Activated naive CD8-positive, alpha-beta T cell treated with anti-CD3 and anti-CD28 coated beads, Interleukin-2, amount 50 U/mL, for 16 hours (primary cell): ENCODE results near the gene TMEM26.
"Not testable (repeated sequence)": the region's sequence is repeated elsewhere in the genome, so short reads cannot be mapped to it uniquely, and the experiment has no call there.

ENCODE experiments used
- DNase-seq: peaks from one replicate; pipeline ENCODE4 v3.0.0-alpha.2; 2020; ENCODE audit warnings: low read depth, low spot score

Gene TMEM26

GRCh38 chr10:61400524-61400923 is 52.7 kb downstream of the TMEM26 start:
- no peak for DNase-seq

- DNase-seq = no peak
Measured at GRCh38 chr10:61399406-61399805, 53.8 kb downstream of the TMEM26 start.

- no peak for DNase-seq
Measured at GRCh38 chr10:61398366-61399129, 54.6 kb downstream of the TMEM26 start.

- DNase-seq = no peak
Measured at GRCh38 chr10:61397175-61397986, 55.8 kb downstream of the TMEM26 start.

GRCh38 chr10:61391281-61391680 is 61.9 kb downstream of the TMEM26 start:
- DNase-seq = no peak

GRCh38 chr10:61390851-61391250 is 62.3 kb downstream of the TMEM26 start:
- DNase-seq = no peak

GRCh38 chr10:61389887-61390286 is 63.3 kb downstream of the TMEM26 start:
- no peak for DNase-seq

- DNase-seq = not testable (repeated sequence)
Measured at GRCh38 chr10:61388986-61389385, 64.2 kb downstream of the TMEM26 start.

- DNase-seq = no peak
Measured at GRCh38 chr10:61385231-61386001, 67.8 kb downstream of the TMEM26 start.

GRCh38 chr10:61381153-61381552 is 72.0 kb downstream of the TMEM26 start:
- not testable (repeated sequence) for DNase-seq

GRCh38 chr10:61378865-61379264 is 74.3 kb downstream of the TMEM26 start:
- no peak for DNase-seq

GRCh38 chr10:61376908-61377368 is 76.2 kb downstream of the TMEM26 start:
- DNase-seq = no peak

GRCh38 chr10:61376377-61376776 is 76.8 kb downstream of the TMEM26 start:
- no peak for DNase-seq

- DNase-seq = no peak
Measured at GRCh38 chr10:61366365-61366764, 86.8 kb downstream of the TMEM26 start.

- DNase-seq = no peak
Measured at GRCh38 chr10:61364619-61365018, 88.6 kb downstream of the TMEM26 start.

- DNase-seq = no peak
Measured at GRCh38 chr10:61363006-61363405, 90.2 kb downstream of the TMEM26 start.

- no peak for DNase-seq
Measured at GRCh38 chr10:61359452-61359851, 93.7 kb downstream of the TMEM26 start.

- DNase-seq = no peak
Measured at GRCh38 chr10:61357687-61358086, 95.5 kb downstream of the TMEM26 start.
